Liver (tissue), 9 donors: Measurements from ENCODE around the gene CDKL1. TPM values are rescaled to one million over a fixed set of nuclear protein-coding genes. Genes with fewer than 3 reads are reported as not detected.

Source experiments
- DNase-seq: peaks from one replicate; pipeline ENCODE4 v3.0.0-alpha.2; 2017; ENCODE audit warnings: low spot score
- H3K27ac ChIP-seq, 2 donors: one replicate each; pipeline ENCODE4 v1.7.0; 2013; ENCODE audit warnings: inconsistent platforms in 2 of 2, low read length in 2 of 2, control low read depth in 1 of 2, low read depth in 1 of 2, mild to moderate bottlenecking in 1 of 2
- H3K27me3 ChIP-seq, 4 donors: one replicate each; pipeline versions ENCODE4 v1.6.1 to v1.7.0; 2013; ENCODE audit warnings: low read length in 3 of 4, inconsistent platforms in 1 of 4, mild to moderate bottlenecking in 1 of 4, moderate library complexity in 1 of 4; ENCODE audit not compliant: control insufficient read depth in 4 of 4, insufficient read depth in 4 of 4
- H3K36me3 ChIP-seq, 4 donors: one replicate each; pipeline versions ENCODE4 v1.6.1 to v1.7.0; 2013; ENCODE audit warnings: low read length in 3 of 4, mild to moderate bottlenecking in 3 of 4, low read depth in 1 of 4, moderate library complexity in 1 of 4; ENCODE audit not compliant: control insufficient read depth in 4 of 4, insufficient read depth in 3 of 4
- H3K4me1 ChIP-seq, 4 donors: one replicate each; pipeline versions ENCODE4 v1.6.1 to v1.7.0; 2013; ENCODE audit warnings: low read length in 3 of 4, mild to moderate bottlenecking in 3 of 4, moderate library complexity in 1 of 4; ENCODE audit not compliant: control insufficient read depth in 4 of 4, insufficient read depth in 4 of 4
- H3K4me3 ChIP-seq, 3 donors: one replicate each; pipeline versions ENCODE4 v1.6.1 to v1.7.0; 2013; ENCODE audit warnings: low read length in 3 of 3, control low read depth in 1 of 3, low read depth in 1 of 3, mild to moderate bottlenecking in 1 of 3
- H3K9ac ChIP-seq, 2 donors: one replicate each; pipeline ENCODE4 v1.7.0; 2013; ENCODE audit warnings: low read length in 2 of 2, mild to moderate bottlenecking in 2 of 2, moderate library complexity in 2 of 2, control low read depth in 1 of 2, low read depth in 1 of 2
- H3K9me3 ChIP-seq, 4 donors: one replicate each; pipeline versions ENCODE4 v1.6.1 to v1.7.0; 2013; ENCODE audit warnings: low read length in 3 of 4; ENCODE audit not compliant: control insufficient read depth in 4 of 4
- ATF3 ChIP-seq: IDR thresholded peaks from 2 replicates; pipeline ENCODE4 v1.6.1; 2016; ENCODE audit warnings: antibody characterized with exemption
- CTCF ChIP-seq: fragments of 150-350 bp; IDR thresholded peaks from 2 replicates; pipeline ENCODE4 v1.5.1; 2017; ENCODE audit warnings: improper control_type of control experiment, low read depth, low read length; ENCODE audit not compliant: missing input control
- EGR1 ChIP-seq, 2 donors: IDR thresholded peaks; 2 replicates each; pipeline ENCODE4 v1.6.1; 2016 to 2018; ENCODE audit warnings: antibody characterized with exemption in 2 of 2, low read depth in 2 of 2
- FOXA1 ChIP-seq: IDR thresholded peaks from 2 replicates; pipeline ENCODE4 v1.6.1; 2016; ENCODE audit warnings: antibody characterized with exemption
- FOXA2 ChIP-seq: IDR thresholded peaks from 2 replicates; pipeline ENCODE4 v1.6.1; 2016; ENCODE audit warnings: antibody characterized with exemption
- GABPA ChIP-seq, 2 donors: IDR thresholded peaks in 1 of 2; conservative IDR thresholded peaks in 1 of 2; 2 replicates each; pipeline ENCODE4 v1.6.1; 2016; ENCODE audit warnings: antibody characterized with exemption in 2 of 2, mild to moderate bottlenecking in 1 of 2, moderate library complexity in 1 of 2
- JUND ChIP-seq, 2 donors: IDR thresholded peaks; 2 replicates each; pipeline ENCODE4 v1.6.1; 2016; ENCODE audit warnings: antibody characterized with exemption in 2 of 2
- NR2F2 ChIP-seq: IDR thresholded peaks from 2 replicates; pipeline ENCODE4 v1.6.1; 2016; ENCODE audit warnings: antibody characterized with exemption
- RAD21 ChIP-seq, 2 donors: IDR thresholded peaks; 2 replicates each; pipeline ENCODE4 v1.6.1; 2016; ENCODE audit warnings: antibody characterized with exemption in 2 of 2, mild to moderate bottlenecking in 2 of 2
- REST ChIP-seq: IDR thresholded peaks from 2 replicates; pipeline ENCODE4 v1.6.1; 2016; ENCODE audit warnings: antibody characterized with exemption, mild to moderate bottlenecking
- SP1 ChIP-seq: IDR thresholded peaks from 2 replicates; pipeline ENCODE4 v1.6.1; 2018; ENCODE audit warnings: antibody characterized with exemption, mild to moderate bottlenecking
- TAF1 ChIP-seq: conservative IDR thresholded peaks from 2 replicates; pipeline ENCODE4 v1.6.1; 2016; ENCODE audit warnings: antibody characterized with exemption, mild to moderate bottlenecking
- WGBS: extraction: QIAGEN DNeasy Blood & Tissue Kit; methylation state at CpG from one replicate; pipeline ENCODE4 v1.1.7; 2013; 5-methylcytosine and 5-hydroxymethylcytosine counted together
- polyA plus RNA-seq, 2 donors: library from polyadenylated mRNA; stranded (reverse) in 1 of 2; unstranded in 1 of 2; fragments of 200-250 nt in 1 of 2; fragments of >200 nt in 1 of 2; fragmentation: Nextera tagmentation in 1 of 2; extraction: Ambion mirVana in 1 of 2; gene quantifications; one replicate each; pipeline versions ENCODE4 v1.2.1 to v1.2.3, GENCODE V29; 2013 to 2015
- total RNA-seq, 2 donors: library from RNA; depleted of rRNA; stranded (reverse); fragments of >200 nt; gene quantifications; one replicate each; pipeline ENCODE4 v1.2.3, GENCODE V29; 2014
- TF ChIP-seq, protein P1 (sequence below): IDR thresholded peaks from 2 replicates; pipeline ENCODE4 v1.6.1; 2016; ENCODE audit warnings: antibody characterized with exemption
- donor health status: healthy.
- donor health status: healthy.
- donor health status: healthy.
- donor health status: healthy.
- donor health status: healthy.

Gene CDKL1
- total and polyA plus RNA-seq, 4 donors: 1.1 to 6.8 (median 2.1) TPM

- TF ChIP-seq ATF3 (no peak), JUND (IDR thresholded peaks at IDR 0.05) (no peak), GABPA (IDR thresholded peaks at IDR 0.05 in 1 of 2, conservative IDR thresholded peaks at IDR 0.05 in 1 of 2) (no peak), CTCF (no peak), RAD21 (IDR thresholded peaks at IDR 0.05) (no peak), TAF1 (no peak), FOXA1 (no peak)
- TF ChIP-seq, protein P1, sequence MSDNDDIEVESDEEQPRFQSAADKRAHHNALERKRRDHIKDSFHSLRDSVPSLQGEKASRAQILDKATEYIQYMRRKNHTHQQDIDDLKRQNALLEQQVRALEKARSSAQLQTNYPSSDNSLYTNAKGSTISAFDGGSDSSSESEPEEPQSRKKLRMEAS: no peak
- H3K4me1 ChIP-seq: no peaks in the 10 kb centered on the region
- no peaks in the 10 kb centered on the region for H3K9me3 ChIP-seq
- H3K4me3 ChIP-seq: no peak overlapping the region
- H3K27ac ChIP-seq: no peak overlapping the region
- H3K27me3 ChIP-seq: no peaks in the 10 kb centered on the region
- 94% methylated on average over 1 of the region's 1 CpG for WGBS
- no peaks in the 10 kb centered on the region for H3K36me3 ChIP-seq
- no peak for DNase-seq
- H3K9ac ChIP-seq: no peak overlapping the region
These were observed 14.2 kb upstream of the CDKL1 start for GRCh38 chr14:50410921-50411320.

GRCh38 chr14:50410071-50410470, 13.4 kb upstream of the CDKL1 start:
- H3K27me3 ChIP-seq: no peaks in the 10 kb centered on the region
- DNase-seq: no peak
- H3K4me3 ChIP-seq: no peak overlapping the region
- H3K9me3 ChIP-seq: no peaks in the 10 kb centered on the region
- H3K27ac ChIP-seq: no peak overlapping the region
- 95% methylated on average over 3 of the region's 3 CpGs for WGBS
- H3K36me3 ChIP-seq: no peaks in the 10 kb centered on the region
- no peak overlapping the region for H3K9ac ChIP-seq
- H3K4me1 ChIP-seq: no peaks in the 10 kb centered on the region
- TF ChIP-seq, protein P1: no peak
- no peak for TF ChIP-seq REST

DNA sequence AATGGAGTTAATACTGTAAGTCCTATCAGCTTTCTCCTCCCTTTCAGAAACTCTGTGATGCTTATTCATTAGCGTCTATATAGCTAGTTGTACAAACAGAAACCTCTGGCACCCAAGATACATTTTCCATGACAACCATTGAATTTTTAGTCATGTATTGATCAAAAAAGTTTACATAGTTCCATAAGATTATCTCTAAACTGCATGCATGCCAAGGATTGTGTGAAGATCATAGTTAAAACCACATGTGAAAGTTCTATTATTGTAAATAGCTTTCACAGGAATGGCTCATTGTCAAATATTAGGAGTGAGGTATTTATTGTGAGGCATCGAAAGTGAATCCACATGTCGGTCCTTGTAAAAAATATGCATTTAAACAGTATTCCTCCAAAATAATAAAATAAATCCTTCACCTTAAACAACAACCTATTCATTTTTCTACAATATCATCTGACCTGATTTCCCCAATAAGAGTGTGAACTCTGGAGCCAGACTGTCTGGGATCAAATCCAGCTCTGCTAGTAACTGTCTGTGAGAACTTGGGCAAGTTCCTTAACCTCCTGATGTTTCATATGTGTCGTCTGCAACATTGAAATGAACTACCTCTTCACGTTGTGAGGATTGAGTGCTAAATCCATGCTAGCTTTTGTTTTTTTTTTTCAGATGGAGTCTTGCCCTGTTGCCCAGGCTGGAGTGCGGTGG, 10.6 kb upstream of the CDKL1 start:
- no peak for DNase-seq
- Histone ChIP-seq H3K4me3 (no peak overlapping the region), H3K27me3 (no peaks in the 10 kb centered on the region), H3K27ac (no peak overlapping the region), H3K9me3 (no peaks in the 10 kb centered on the region), H3K36me3 (no peaks in the 10 kb centered on the region), H3K4me1 (no peaks in the 10 kb centered on the region), H3K9ac (no peak overlapping the region)
- 84% methylated on average over 6 of the region's 6 CpGs for WGBS
- TF ChIP-seq NR2F2: no peak
- no peak for TF ChIP-seq GABPA (IDR thresholded peaks at IDR 0.05 in 1 of 2, conservative IDR thresholded peaks at IDR 0.05 in 1 of 2)
- no peak for TF ChIP-seq EGR1 (IDR thresholded peaks at IDR 0.05; ENCODE audit: low read depth in 2 of 2)
- no peak for TF ChIP-seq ATF3
- TF ChIP-seq RAD21 (IDR thresholded peaks at IDR 0.05): no peak
- no peak for TF ChIP-seq FOXA2
- TF ChIP-seq SP1: no peak
- TF ChIP-seq, protein P1: no peak
- TF ChIP-seq CTCF: no peak
